ENCODE results near the gene AFF3. TPM values are rescaled to one million over a fixed set of nuclear protein-coding genes. Genes with fewer than 3 reads are reported as not detected.

The AFF3 gene
- polyA plus RNA-seq, 1 donor (not counting 4 experiments of a cell fraction or from before 2014, with no cell fraction given), result not detected

DNA sequence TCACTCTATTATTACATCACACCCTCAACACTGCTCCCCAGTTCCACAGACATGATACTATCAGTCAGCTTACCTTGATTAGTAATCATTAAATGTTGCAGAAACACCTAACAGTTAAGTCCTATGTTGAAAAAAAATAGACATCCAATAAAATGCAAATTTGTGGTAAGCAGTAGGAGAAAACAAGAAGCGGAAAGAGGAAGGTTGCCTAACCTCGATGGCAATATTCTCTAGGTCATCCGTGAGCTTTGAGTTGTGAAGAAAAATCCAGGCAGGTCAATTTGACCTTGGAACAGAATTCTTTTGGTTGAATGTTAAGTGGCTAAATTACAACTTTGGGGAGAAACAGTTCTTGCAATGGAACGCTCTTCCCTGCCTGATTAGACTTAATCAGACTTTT is 264.4 kb downstream of the AFF3 start:
- H3K4me2 ChIP-seq (ENCODE audit: control insufficient read depth, extremely low read depth, insufficient read depth, low read depth, low read length), result no peak overlapping the region

DNA sequence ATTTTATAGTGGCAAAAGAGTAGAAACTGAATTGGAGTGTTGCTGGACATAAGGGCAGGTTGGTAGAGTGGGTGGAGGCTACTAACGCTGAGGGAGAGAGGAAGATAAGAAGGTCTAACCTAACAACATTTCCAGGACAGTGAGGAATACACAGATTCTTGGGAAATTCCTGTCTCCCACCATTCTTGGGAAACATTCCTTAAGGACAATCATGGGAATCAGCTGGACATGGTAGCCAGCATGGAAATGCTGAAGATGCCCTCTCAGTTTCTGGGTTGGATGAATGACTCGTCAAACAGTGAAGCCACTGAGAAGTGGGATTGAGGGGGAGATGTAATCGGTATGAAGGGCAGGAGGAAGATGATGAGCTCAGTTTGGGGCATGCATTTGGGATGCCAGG is 265.4 kb downstream of the AFF3 start:
- no peak overlapping the region for H3K4me3 ChIP-seq (ENCODE audit: control insufficient read depth in 2 of 3, extremely low read depth in 1 of 3, insufficient read depth in 2 of 3, low read depth in 1 of 3, low read length in 3 of 3)
- no peak overlapping the region for H3K27ac ChIP-seq (ENCODE audit: control insufficient read depth, insufficient read depth, low read length)
- H2AFZ ChIP-seq (ENCODE audit: control insufficient read depth, low read length), result no peak overlapping the region
- H3K36me3 ChIP-seq (ENCODE audit: control insufficient read depth in 2 of 2, extremely low read depth in 1 of 2, insufficient read depth in 2 of 2, low read length in 2 of 2), result no peaks in the 10 kb centered on the region
- no peaks in the 10 kb centered on the region for H4K20me1 ChIP-seq (ENCODE audit: control insufficient read depth, extremely low read depth, insufficient read depth, low read length)
- H3K27me3 ChIP-seq (ENCODE audit: control insufficient read depth, extremely low read depth, insufficient read depth, low read length), result no peaks in the 10 kb centered on the region
- H3K79me2 ChIP-seq (ENCODE audit: control insufficient read depth, insufficient read depth, low read length), result no peaks in the 10 kb centered on the region
- TF ChIP-seq, protein P1, sequence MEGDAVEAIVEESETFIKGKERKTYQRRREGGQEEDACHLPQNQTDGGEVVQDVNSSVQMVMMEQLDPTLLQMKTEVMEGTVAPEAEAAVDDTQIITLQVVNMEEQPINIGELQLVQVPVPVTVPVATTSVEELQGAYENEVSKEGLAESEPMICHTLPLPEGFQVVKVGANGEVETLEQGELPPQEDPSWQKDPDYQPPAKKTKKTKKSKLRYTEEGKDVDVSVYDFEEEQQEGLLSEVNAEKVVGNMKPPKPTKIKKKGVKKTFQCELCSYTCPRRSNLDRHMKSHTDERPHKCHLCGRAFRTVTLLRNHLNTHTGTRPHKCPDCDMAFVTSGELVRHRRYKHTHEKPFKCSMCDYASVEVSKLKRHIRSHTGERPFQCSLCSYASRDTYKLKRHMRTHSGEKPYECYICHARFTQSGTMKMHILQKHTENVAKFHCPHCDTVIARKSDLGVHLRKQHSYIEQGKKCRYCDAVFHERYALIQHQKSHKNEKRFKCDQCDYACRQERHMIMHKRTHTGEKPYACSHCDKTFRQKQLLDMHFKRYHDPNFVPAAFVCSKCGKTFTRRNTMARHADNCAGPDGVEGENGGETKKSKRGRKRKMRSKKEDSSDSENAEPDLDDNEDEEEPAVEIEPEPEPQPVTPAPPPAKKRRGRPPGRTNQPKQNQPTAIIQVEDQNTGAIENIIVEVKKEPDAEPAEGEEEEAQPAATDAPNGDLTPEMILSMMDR (optimal IDR thresholded peaks at IDR 0.05 in 1 of 3, IDR thresholded peaks at IDR 0.05 in 1 of 3, conservative IDR thresholded peaks at IDR 0.05 in 1 of 3; ENCODE audit: extremely low read depth in 1 of 3, insufficient read depth in 2 of 3, low read length in 3 of 3), result no peak
- no peak for TF ChIP-seq EZH2 (IDR thresholded peaks at IDR 0.05; ENCODE audit: low read length)
- no peaks in the 10 kb centered on the region for H3K9me1 ChIP-seq (ENCODE audit: control insufficient read depth, extremely low read depth, insufficient read depth, low read length)
- DNase-seq (ENCODE audit: low read depth, low spot score) (no peak), FAIRE-seq (no peak)
- no peaks in the 10 kb centered on the region for H3K4me1 ChIP-seq (ENCODE audit: control insufficient read depth, extremely low read depth, insufficient read depth, low read length)
- H3K9me3 ChIP-seq (ENCODE audit: control insufficient read depth, low read depth, low read length), result no peaks in the 10 kb centered on the region
- no peak overlapping the region for H3K4me2 ChIP-seq (ENCODE audit: control insufficient read depth, extremely low read depth, insufficient read depth, low read depth, low read length)
- dilution Hi-C loops (cut with MboI; ENCODE audit: extremely low pct_ligation_motif_present, low sequenced_read_pairs), result no loop called here
- no peak overlapping the region for H3K9ac ChIP-seq (ENCODE audit: control insufficient read depth, extremely low read depth, insufficient read depth, low read length)

More for the DNA sequence above, 264.4 kb downstream of the AFF3 start:
- Histone ChIP-seq H3K36me3 (ENCODE audit: control insufficient read depth in 2 of 2, extremely low read depth in 1 of 2, insufficient read depth in 2 of 2, low read length in 2 of 2) (no peaks in the 10 kb centered on the region), H2AFZ (ENCODE audit: control insufficient read depth, low read length) (no peak overlapping the region), H3K9ac (ENCODE audit: control insufficient read depth, extremely low read depth, insufficient read depth, low read length) (no peak overlapping the region), H3K4me3 (ENCODE audit: control insufficient read depth in 2 of 3, extremely low read depth in 1 of 3, insufficient read depth in 2 of 3, low read depth in 1 of 3, low read length in 3 of 3) (no peak overlapping the region), H3K4me1 (ENCODE audit: control insufficient read depth, extremely low read depth, insufficient read depth, low read length) (no peaks in the 10 kb centered on the region), H3K9me1 (ENCODE audit: control insufficient read depth, extremely low read depth, insufficient read depth, low read length) (no peaks in the 10 kb centered on the region), H3K79me2 (ENCODE audit: control insufficient read depth, insufficient read depth, low read length) (no peaks in the 10 kb centered on the region), H3K27ac (ENCODE audit: control insufficient read depth, insufficient read depth, low read length) (no peak overlapping the region), H4K20me1 (ENCODE audit: control insufficient read depth, extremely low read depth, insufficient read depth, low read length) (no peaks in the 10 kb centered on the region), H3K9me3 (ENCODE audit: control insufficient read depth, low read depth, low read length) (no peaks in the 10 kb centered on the region), H3K27me3 (ENCODE audit: control insufficient read depth, extremely low read depth, insufficient read depth, low read length) (no peaks in the 10 kb centered on the region)
- DNase-seq (ENCODE audit: low read depth, low spot score) (no peak), FAIRE-seq (no peak)
- no peak for TF ChIP-seq EZH2 (IDR thresholded peaks at IDR 0.05; ENCODE audit: low read length)
- TF ChIP-seq, protein P1 (optimal IDR thresholded peaks at IDR 0.05 in 1 of 3, IDR thresholded peaks at IDR 0.05 in 1 of 3, conservative IDR thresholded peaks at IDR 0.05 in 1 of 3; ENCODE audit: extremely low read depth in 1 of 3, insufficient read depth in 2 of 3, low read length in 3 of 3), result no peak
- dilution Hi-C loops (cut with MboI; ENCODE audit: extremely low pct_ligation_motif_present, low sequenced_read_pairs), result no loop called here

Data from keratinocyte (primary cell).